ENCODE data around the gene DOK6. TPM values are rescaled to one million over a fixed set of nuclear protein-coding genes. Genes with fewer than 3 reads are reported as not detected.

Gene DOK6
- total and polyA plus RNA-seq, 10 of the 15 experiments (the other 5 are each of a cell fraction or from before 2014, with no cell fraction given) = 0.01 to 0.09 (median 0.04) TPM; not detected in 4

DNA sequence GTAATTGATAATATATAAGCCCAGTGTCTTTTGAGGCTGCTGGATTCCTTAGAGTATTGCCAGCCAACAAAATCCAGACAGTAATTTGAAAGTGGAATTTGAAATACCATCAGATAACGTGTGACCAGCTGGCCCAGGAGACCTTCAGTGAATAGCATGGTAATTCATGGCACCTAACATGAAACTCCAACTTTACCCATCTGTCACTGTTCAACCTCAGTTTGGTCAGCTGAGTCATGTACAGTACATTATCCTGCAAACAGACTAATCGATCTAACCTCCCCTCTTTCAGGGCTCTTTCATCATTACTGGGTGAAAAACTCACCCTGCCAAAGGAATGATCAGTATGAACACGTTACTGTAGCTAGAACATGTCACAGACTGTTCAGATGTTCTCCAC, 230.6 kb downstream of the DOK6 start:
- Histone ChIP-seq H2AFZ (ENCODE audit: control insufficient read depth, low read depth, low read length) (no peak overlapping the region), H3K4me1 (ENCODE audit: control insufficient read depth, insufficient read depth, low read length) (no peaks in the 10 kb centered on the region), H3K4me3 (no peak overlapping the region), H3K4me2 (ENCODE audit: control insufficient read depth, insufficient read depth) (no peak overlapping the region), H3K27me3 (replicated peaks in 1 of 2; ENCODE audit: control insufficient read depth in 2 of 2, insufficient read depth in 2 of 2, low read length in 1 of 2) (no peaks in the 10 kb centered on the region), H3K9ac (ENCODE audit: control insufficient read depth, insufficient read depth, low read length) (no peak overlapping the region), H3K27ac (ENCODE audit: control insufficient read depth, insufficient read depth) (no peak overlapping the region), H3K9me3 (replicated peaks; ENCODE audit: control insufficient read depth, insufficient read depth, low read length) (no peaks in the 10 kb centered on the region), H4K20me1 (ENCODE audit: control insufficient read depth, insufficient read depth) (no peaks in the 10 kb centered on the region), H3K79me2 (ENCODE audit: control insufficient read depth, insufficient read depth, low read length) (no peaks in the 10 kb centered on the region), H3K36me3 (ENCODE audit: control insufficient read depth in 2 of 2, insufficient read depth in 2 of 2, low read length in 1 of 2) (no peaks in the 10 kb centered on the region)
- POLR2A ChIA-PET = no interaction called here
- ATAC-seq (no peak), DNase-seq (ENCODE audit: low read depth, low spot score) (no peak), FAIRE-seq (no peak)
- BruUV-seq (replicated peaks) = no TSS peak
- in situ Hi-C loops (cut with MboI) = loop anchor here (10.0 kb wide), 1 partner anchor 464 kb away; no protein-coding TSS in a partner anchor
- WGBS (ENCODE audit: insufficient coverage, insufficient replicate concordance, low lambda C conversion rate, missing lambda C conversion rate) = 0% methylated on average over 3 of the region's 3 CpGs
- SMC1A ChIA-PET (ENCODE audit: uncharacterized antibody, unreplicated experiment) = interaction anchor here (0.7 to 1.1 kb wide), 2 partner anchors 8 to 9 kb away, joined by 3 read pairs; no protein-coding TSS in a partner anchor
- TF ChIP-seq, protein P1, sequence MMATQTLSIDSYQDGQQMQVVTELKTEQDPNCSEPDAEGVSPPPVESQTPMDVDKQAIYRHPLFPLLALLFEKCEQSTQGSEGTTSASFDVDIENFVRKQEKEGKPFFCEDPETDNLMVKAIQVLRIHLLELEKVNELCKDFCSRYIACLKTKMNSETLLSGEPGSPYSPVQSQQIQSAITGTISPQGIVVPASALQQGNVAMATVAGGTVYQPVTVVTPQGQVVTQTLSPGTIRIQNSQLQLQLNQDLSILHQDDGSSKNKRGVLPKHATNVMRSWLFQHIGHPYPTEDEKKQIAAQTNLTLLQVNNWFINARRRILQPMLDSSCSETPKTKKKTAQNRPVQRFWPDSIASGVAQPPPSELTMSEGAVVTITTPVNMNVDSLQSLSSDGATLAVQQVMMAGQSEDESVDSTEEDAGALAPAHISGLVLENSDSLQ (IDR thresholded peaks at IDR 0.05) = no peak
- TF ChIP-seq, protein P2, sequence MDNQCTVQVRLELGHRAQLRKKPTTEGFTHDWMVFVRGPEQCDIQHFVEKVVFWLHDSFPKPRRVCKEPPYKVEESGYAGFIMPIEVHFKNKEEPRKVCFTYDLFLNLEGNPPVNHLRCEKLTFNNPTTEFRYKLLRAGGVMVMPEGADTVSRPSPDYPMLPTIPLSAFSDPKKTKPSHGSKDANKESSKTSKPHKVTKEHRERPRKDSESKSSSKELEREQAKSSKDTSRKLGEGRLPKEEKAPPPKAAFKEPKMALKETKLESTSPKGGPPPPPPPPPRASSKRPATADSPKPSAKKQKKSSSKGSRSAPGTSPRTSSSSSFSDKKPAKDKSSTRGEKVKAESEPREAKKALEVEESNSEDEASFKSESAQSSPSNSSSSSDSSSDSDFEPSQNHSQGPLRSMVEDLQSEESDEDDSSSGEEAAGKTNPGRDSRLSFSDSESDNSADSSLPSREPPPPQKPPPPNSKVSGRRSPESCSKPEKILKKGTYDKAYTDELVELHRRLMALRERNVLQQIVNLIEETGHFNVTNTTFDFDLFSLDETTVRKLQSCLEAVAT (IDR thresholded peaks at IDR 0.05) = no peak
- TF ChIP-seq ATF7 (IDR thresholded peaks at IDR 0.05; ENCODE audit: low read depth) (no peak), RELA (IDR thresholded peaks at IDR 0.05; ENCODE audit: borderline replicate concordance, partially characterized antibody) (no peak), IRF4 (IDR thresholded peaks at IDR 0.05; ENCODE audit: low read depth, low read length) (no peak), YBX1 (IDR thresholded peaks at IDR 0.05) (no peak), POLR2A (IDR thresholded peaks at IDR 0.05; ENCODE audit: low read depth, low read length) (no peak)
- CTCF ChIA-PET = no interaction called here
- RAD21 ChIA-PET (ENCODE audit: unreplicated experiment) = interaction anchor here (1.3 kb wide), 1 partner anchor 456 kb away, joined by 3 read pairs; no protein-coding TSS in a partner anchor
- intact Hi-C loops (cut with micrococcal nuclease; ENCODE audit: unreplicated experiment) = loop anchor here (10.0 kb wide), 1 partner anchor 824 kb away; no protein-coding TSS in a partner anchor
